HG02588 (cell line): ENCODE measurements around the gene COP1.

Experiments
- ATAC-seq: cut with Tn5 transposase; IDR thresholded peaks from one replicate; pipeline ENCODE4 v1.9.1; 2021; ENCODE audit warnings: mild to moderate bottlenecking, moderate library complexity; ENCODE audit not compliant: unreplicated experiment

Gene COP1

DNA sequence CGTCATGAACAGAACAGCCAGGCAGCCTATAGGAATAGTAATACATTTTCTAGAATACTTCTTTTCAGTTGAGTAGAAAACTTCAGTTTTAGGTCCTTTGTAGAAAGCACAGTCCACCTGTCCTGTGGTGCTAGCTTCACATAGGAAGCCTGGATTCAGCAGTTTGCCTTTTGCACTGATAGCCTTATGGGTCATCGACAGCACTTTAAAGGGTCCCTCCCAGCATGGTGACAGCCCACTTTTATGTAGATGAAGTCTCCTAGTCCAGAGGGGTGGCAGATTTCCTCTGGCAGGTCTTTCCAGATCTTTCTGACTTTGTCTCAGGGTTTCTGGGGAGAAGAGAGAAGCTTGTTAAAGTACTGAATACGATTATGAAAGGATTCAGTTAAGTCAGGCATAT lies 302.3 kb downstream of the COP1 start:
- ATAC-seq: no peak

DNA sequence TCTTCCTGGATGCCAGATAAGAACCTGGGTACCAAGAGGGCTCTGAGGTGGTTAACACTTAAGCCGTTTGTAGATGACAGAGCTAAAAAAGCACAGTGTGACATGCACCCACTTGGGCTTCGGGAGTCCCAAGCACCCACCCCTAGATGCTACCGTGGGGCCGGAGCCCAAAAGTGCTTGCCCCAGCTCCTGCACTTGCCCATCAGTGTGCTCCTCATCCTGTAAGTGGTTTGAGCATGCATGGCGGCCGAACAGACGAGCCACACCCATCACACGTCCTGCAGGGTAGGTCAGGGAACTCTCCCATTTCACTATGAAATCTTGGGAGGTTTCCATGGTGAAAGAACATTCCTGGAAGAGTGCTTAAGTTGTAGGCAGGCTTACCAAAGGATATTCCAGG lies 304.8 kb downstream of the COP1 start:
- ATAC-seq: no peak

- no peak for ATAC-seq
These were observed 305.8 kb downstream of the COP1 start for GRCh38 chr1:175901076-175901836.

- ATAC-seq: no peak
These were observed 306.9 kb downstream of the COP1 start for GRCh38 chr1:175900171-175900570.

DNA sequence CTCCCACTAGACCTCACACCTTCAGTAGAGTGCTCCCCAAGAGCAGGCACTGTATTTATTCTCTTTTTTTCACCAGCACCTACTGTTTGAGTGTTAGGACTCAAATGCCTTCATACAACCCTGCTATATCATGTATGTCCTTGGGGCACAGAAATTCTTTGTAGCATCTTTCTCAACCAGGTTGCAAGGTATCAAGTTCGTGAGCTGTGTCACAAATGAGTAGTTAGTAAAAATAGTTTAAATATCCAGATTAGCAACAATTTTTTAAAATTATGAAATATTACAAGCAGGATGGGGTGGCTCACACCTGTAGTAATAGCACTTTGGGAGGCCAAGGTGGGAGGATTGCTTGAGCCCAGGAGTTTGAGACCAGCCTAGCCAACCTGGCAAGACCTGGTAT lies 311.1 kb downstream of the COP1 start:
- ATAC-seq: no peak
